ENCODE measurements around the gene RNF144A.

DNA sequence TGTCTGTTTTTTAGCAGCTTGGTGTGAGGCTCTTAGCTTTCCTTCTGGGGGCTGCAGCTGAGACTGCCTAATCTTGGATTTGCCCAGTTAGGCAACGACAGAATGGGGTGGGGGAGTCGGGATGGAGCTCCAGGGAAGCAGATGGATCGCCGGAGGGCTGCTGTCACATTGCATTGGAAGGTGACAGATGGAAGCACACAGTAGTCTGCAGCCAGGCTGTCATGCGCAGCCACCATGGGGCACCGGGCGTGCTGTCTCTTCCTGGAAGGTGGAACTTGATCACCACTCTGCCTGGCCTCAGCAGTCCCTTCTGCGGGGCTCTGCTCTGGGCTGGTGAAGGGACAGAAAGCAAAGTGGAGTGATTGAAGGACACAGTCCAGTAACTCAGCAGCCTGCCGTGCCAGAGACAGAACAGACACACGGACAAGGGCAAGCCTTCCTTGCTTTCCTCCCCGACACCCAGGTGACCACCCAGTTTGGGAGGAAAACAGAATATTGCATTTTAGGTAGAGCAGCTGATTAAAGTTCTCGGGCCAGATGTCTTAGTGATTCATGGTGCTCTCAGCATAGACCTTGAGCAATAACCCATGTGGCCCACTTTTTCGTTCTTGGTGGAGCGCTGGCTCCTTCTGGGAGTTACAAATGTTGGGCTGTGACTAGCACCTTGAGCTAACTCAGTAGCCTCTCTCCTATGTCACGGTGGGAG, 40.9 kb downstream of the RNF144A start:
- TF ChIP-seq EP300 (IDR thresholded peaks at IDR 0.05): no peak
- no peak for TF ChIP-seq POLR2AphosphoS5 (IDR thresholded peaks at IDR 0.05)
